Measurements from ENCODE around the gene SH2D1A. TPM values are rescaled to one million over a fixed set of nuclear protein-coding genes. Genes with fewer than 3 reads are reported as not detected.
A peak's percentile ranks its signal among the peaks of the same experiment; 100 is the strongest.
"Not testable (repeated sequence)": the region's sequence is repeated elsewhere in the genome, so short reads cannot be mapped to it uniquely, and the experiment has no call there.

SH2D1A gene
- total RNA-seq (2012; rRNA removed) = not detected in 2 replicates
- polyA plus RNA-seq (2012; rRNA removed) = not detected in 2 replicates
- polyA plus RNA-seq (2012; cell fraction: cytosol; rRNA removed) = not detected in 2 replicates
- polyA plus RNA-seq (2012; cell fraction: nucleus; rRNA removed; ENCODE audit: low replicate concordance) = not detected in 2 replicates
- Bru-seq, nascent RNA = not detected
- not detected for BruChase-seq, experiment 1, labeled RNA remaining after a 6-hour chase
- BruChase-seq, experiment 2, labeled RNA remaining after a 2-hour chase = not detected
- long read RNA-seq = 0 reads

GRCh38 chrX:124346117-124346876 lies at the start of gene SH2D1A:
Gene SH2D1A (plus strand): TSS chrX:124346563. CDS start chrX:124346643, 80 bp downstream.
- dilution Hi-C loops (cut with HindIII; ENCODE audit: low sequenced_read_pairs, unreplicated experiment) = no loop called here
- Histone ChIP-seq H3K4me3 (ENCODE audit: insufficient read depth, low read depth, low read length) (no peak within 1 kb of the TSS), H3K27me3 (ENCODE audit: control insufficient read depth, insufficient read depth, low read length) (no peaks in the 10 kb centered on the region), H3K56ac (ENCODE audit: extremely low read depth, insufficient read depth, low read length) (no peak within 1 kb of the TSS), H4K91ac (ENCODE audit: insufficient read depth, low read depth, low read length) (no peak within 1 kb of the TSS), H3K18ac (ENCODE audit: low read depth, low read length) (no peak within 1 kb of the TSS), H3K4ac (ENCODE audit: low read depth, low read length) (no peak within 1 kb of the TSS), H2AK5ac (ENCODE audit: low read depth, low read length) (no peak within 1 kb of the TSS), H2BK20ac (ENCODE audit: low read depth, low read length) (no peak within 1 kb of the TSS), H3K9me3 (ENCODE audit: control insufficient read depth, insufficient read depth, low read length) (no peaks in the 10 kb centered on the region), H4K20me1 (ENCODE audit: insufficient read depth, low read length) (no peaks in the 10 kb centered on the region), H2BK15ac (ENCODE audit: low read depth, low read length) (no peak within 1 kb of the TSS), H3K9ac (ENCODE audit: low read depth, low read length) (no peak within 1 kb of the TSS), H3K23ac (ENCODE audit: low read depth, low read length) (no peak within 1 kb of the TSS), H3K9me1 (ENCODE audit: insufficient read depth, low read length) (no peaks in the 10 kb centered on the region), H2AK9ac (replicated peaks; ENCODE audit: low read depth, low read length, poor library complexity) (no peak within 1 kb of the TSS), H3K79me1 (ENCODE audit: low read depth in 1 of 2, low read length in 2 of 2) (no peaks in the 10 kb centered on the region), H3K4me1 (ENCODE audit: control insufficient read depth, insufficient read depth, low read length) (no peaks in the 10 kb centered on the region), H3K27ac (ENCODE audit: insufficient read depth, low read length) (no peak within 1 kb of the TSS), H2AFZ (replicated peaks; ENCODE audit: low read length, poor library complexity) (peak within 1 kb of the TSS; percentile 29), H4K8ac (ENCODE audit: low read depth in 2 of 2, low read length in 2 of 2) (no peak within 1 kb of the TSS), H3K14ac (replicated peaks; ENCODE audit: low read depth, low read length) (no peak within 1 kb of the TSS), H4K5ac (ENCODE audit: low read depth, low read length) (no peak within 1 kb of the TSS), H3K4me2 (ENCODE audit: low read depth, low read length) (no peak within 1 kb of the TSS), H2BK120ac (ENCODE audit: low read depth, low read length) (no peak within 1 kb of the TSS), H2BK5ac (ENCODE audit: low read depth, low read length, poor library complexity, severe bottlenecking) (no peak within 1 kb of the TSS), H3K36me3 (ENCODE audit: control insufficient read depth, insufficient read depth, low read length) (no peaks in the 10 kb centered on the region)
- ChIA-PET CTCF (no interaction called here), POLR2A (ENCODE audit: unreplicated experiment) (interaction anchor here (0.6 kb wide), 1 partner anchor 479 kb away, joined by 8 read pairs; no protein-coding TSS in a partner anchor)
- no peak for TF ChIP-seq MXI1 (IDR thresholded peaks at IDR 0.05; ENCODE audit: borderline replicate concordance, low read depth, low read length)
- no TSS peak for BruUV-seq (replicated peaks)
- DNase-seq (no peak), ATAC-seq (ENCODE audit: low read depth) (no peak)
- intact Hi-C loops (cut with micrococcal nuclease) = no loop called here
- WGBS, 2 experiments (ENCODE audit: extremely low coverage in 2 of 2, insufficient read length in 1 of 2) = 83% methylated on average over 2 of the region's 19 CpGs; no CpG with 5 or more reads in 1 of the 2 experiments
- in situ Hi-C loops (cut with MboI; ENCODE audit: low sequenced_read_pairs) = no loop called here

DNA sequence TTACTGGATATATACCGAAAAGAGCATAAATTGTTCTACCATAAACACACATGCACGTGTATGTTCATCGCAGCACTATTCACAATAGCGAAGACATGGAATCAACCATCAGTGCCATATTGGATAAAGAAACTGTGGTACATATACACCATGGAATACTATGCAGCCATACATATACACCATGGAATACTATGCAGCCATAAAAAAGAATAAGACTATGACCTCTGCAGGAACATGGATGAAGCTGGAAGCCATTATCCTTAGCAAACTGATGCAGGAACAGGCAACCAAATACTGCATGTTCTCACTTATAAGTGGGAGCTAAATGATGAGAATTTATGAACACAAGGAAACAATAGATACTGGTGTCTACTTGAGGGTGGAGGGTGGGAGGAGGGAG lies 47.0 kb upstream of the SH2D1A start:
- H4K20me1 ChIP-seq (ENCODE audit: insufficient read depth, low read length); H4K5ac ChIP-seq (ENCODE audit: low read depth, low read length); H3K4ac ChIP-seq (ENCODE audit: low read depth, low read length); H2BK5ac ChIP-seq (ENCODE audit: low read depth, low read length, poor library complexity, severe bottlenecking); H3K14ac ChIP-seq (replicated peaks; ENCODE audit: low read depth, low read length); H3K27ac ChIP-seq (ENCODE audit: insufficient read depth, low read length); H3K9ac ChIP-seq (ENCODE audit: low read depth, low read length); H3K36me3 ChIP-seq (ENCODE audit: control insufficient read depth, insufficient read depth, low read length); H3K4me1 ChIP-seq (ENCODE audit: control insufficient read depth, insufficient read depth, low read length); H3K4me2 ChIP-seq (ENCODE audit: low read depth, low read length); H3K4me3 ChIP-seq (ENCODE audit: insufficient read depth, low read depth, low read length); H4K8ac ChIP-seq (ENCODE audit: low read depth in 2 of 2, low read length in 2 of 2); BruUV-seq (replicated peaks); H2BK15ac ChIP-seq (ENCODE audit: low read depth, low read length); H2AK9ac ChIP-seq (replicated peaks; ENCODE audit: low read depth, low read length, poor library complexity); POLR2A ChIA-PET (ENCODE audit: unreplicated experiment); H3K9me1 ChIP-seq (ENCODE audit: insufficient read depth, low read length); H2BK20ac ChIP-seq (ENCODE audit: low read depth, low read length); H3K27me3 ChIP-seq (ENCODE audit: control insufficient read depth, insufficient read depth, low read length); H2BK120ac ChIP-seq (ENCODE audit: low read depth, low read length); intact Hi-C loops (cut with micrococcal nuclease); H2AK5ac ChIP-seq (ENCODE audit: low read depth, low read length); DNase-seq; H3K18ac ChIP-seq (ENCODE audit: low read depth, low read length); H3K56ac ChIP-seq (ENCODE audit: extremely low read depth, insufficient read depth, low read length); H4K91ac ChIP-seq (ENCODE audit: insufficient read depth, low read depth, low read length); H2AFZ ChIP-seq (replicated peaks; ENCODE audit: low read length, poor library complexity); H3K23ac ChIP-seq (ENCODE audit: low read depth, low read length); ATAC-seq (ENCODE audit: low read depth); CTCF ChIA-PET; in situ Hi-C loops (cut with MboI; ENCODE audit: low sequenced_read_pairs); H3K9me3 ChIP-seq (ENCODE audit: control insufficient read depth, insufficient read depth, low read length); dilution Hi-C loops (cut with HindIII; ENCODE audit: low sequenced_read_pairs, unreplicated experiment); H3K79me1 ChIP-seq (ENCODE audit: low read depth in 1 of 2, low read length in 2 of 2): not testable (repeated sequence)
- no CpG with 5 or more reads among the region's 4 CpGs for WGBS, 2 experiments (ENCODE audit: extremely low coverage in 2 of 2, insufficient read length in 1 of 2)
